ENCODE data around the gene DARS1. TPM values are rescaled to one million over a fixed set of nuclear protein-coding genes. Genes with fewer than 3 reads are reported as not detected.

The DARS1 gene
- total RNA-seq, 1 donor, result 119 TPM

GRCh38 chr2:135905679-135906078 lies 79.7 kb downstream of the DARS1 start:
- Histone ChIP-seq H2AFZ (ENCODE audit: low read length) (no peak overlapping the region), H3K27ac (ENCODE audit: low read depth, low read length) (no peak overlapping the region), H3K27me3 (ENCODE audit: insufficient read depth, low read length) (no peaks in the 10 kb centered on the region), H3K4me2 (ENCODE audit: insufficient read depth, low read length) (no peak overlapping the region), H4K20me1 (ENCODE audit: insufficient read depth, low read length) (no peaks in the 10 kb centered on the region), H3K4me1 (ENCODE audit: insufficient read depth, low read length) (peaks cover 11% of the 10 kb centered on the region), H3K79me2 (ENCODE audit: insufficient read depth, low read length) (no peaks in the 10 kb centered on the region), H3K9me3 (ENCODE audit: low read depth, low read length) (no peaks in the 10 kb centered on the region), H3K4me3 (ENCODE audit: insufficient read depth, low read length) (no peak overlapping the region), H3K36me3 (ENCODE audit: insufficient read depth, low read length) (peaks cover 26% of the 10 kb centered on the region)
- no peak for TF ChIP-seq CTCF (IDR thresholded peaks at IDR 0.05; ENCODE audit: extremely low read depth, low read depth, low read length)
- DNase-seq (ENCODE audit: insufficient read length, low spot score, missing footprints), result no peak

GRCh38 chr2:135904341-135904989 lies 81.0 kb downstream of the DARS1 start:
- DNase-seq (ENCODE audit: insufficient read length, low spot score, missing footprints), result no peak
- H3K9me3 ChIP-seq (ENCODE audit: low read depth, low read length), result no peaks in the 10 kb centered on the region
- H4K20me1 ChIP-seq (ENCODE audit: insufficient read depth, low read length), result no peaks in the 10 kb centered on the region
- peak overlapping the region; percentile 16 for H3K27ac ChIP-seq (ENCODE audit: low read depth, low read length)
- peaks cover 26% of the 10 kb centered on the region for H3K36me3 ChIP-seq (ENCODE audit: insufficient read depth, low read length)
- TF ChIP-seq CTCF (IDR thresholded peaks at IDR 0.05; ENCODE audit: extremely low read depth, low read depth, low read length), result no peak
- H3K4me3 ChIP-seq (ENCODE audit: insufficient read depth, low read length), result no peak overlapping the region
- H2AFZ ChIP-seq (ENCODE audit: low read length), result no peak overlapping the region
- no peak overlapping the region for H3K4me2 ChIP-seq (ENCODE audit: insufficient read depth, low read length)
- H3K27me3 ChIP-seq (ENCODE audit: insufficient read depth, low read length), result no peaks in the 10 kb centered on the region
- H3K4me1 ChIP-seq (ENCODE audit: insufficient read depth, low read length), result peaks cover 5% of the 10 kb centered on the region
- H3K79me2 ChIP-seq (ENCODE audit: insufficient read depth, low read length), result no peaks in the 10 kb centered on the region

GRCh38 chr2:135903650-135904049 lies 81.8 kb downstream of the DARS1 start:
- Histone ChIP-seq H2AFZ (ENCODE audit: low read length) (no peak overlapping the region), H3K27ac (ENCODE audit: low read depth, low read length) (no peak overlapping the region), H3K9me3 (ENCODE audit: low read depth, low read length) (no peaks in the 10 kb centered on the region), H3K36me3 (ENCODE audit: insufficient read depth, low read length) (peaks cover 26% of the 10 kb centered on the region), H3K27me3 (ENCODE audit: insufficient read depth, low read length) (no peaks in the 10 kb centered on the region), H3K79me2 (ENCODE audit: insufficient read depth, low read length) (no peaks in the 10 kb centered on the region), H3K4me1 (ENCODE audit: insufficient read depth, low read length) (peaks cover 5% of the 10 kb centered on the region), H3K4me2 (ENCODE audit: insufficient read depth, low read length) (no peak overlapping the region), H3K4me3 (ENCODE audit: insufficient read depth, low read length) (no peak overlapping the region), H4K20me1 (ENCODE audit: insufficient read depth, low read length) (no peaks in the 10 kb centered on the region)
- no peak for TF ChIP-seq CTCF (IDR thresholded peaks at IDR 0.05; ENCODE audit: extremely low read depth, low read depth, low read length)
- DNase-seq (ENCODE audit: insufficient read length, low spot score, missing footprints), result no peak

- H3K4me3 ChIP-seq (ENCODE audit: insufficient read depth, low read length), result no peak overlapping the region
- TF ChIP-seq CTCF (IDR thresholded peaks at IDR 0.05; ENCODE audit: extremely low read depth, low read depth, low read length), result no peak
- H3K4me2 ChIP-seq (ENCODE audit: insufficient read depth, low read length), result no peak overlapping the region
- no peak for DNase-seq (ENCODE audit: insufficient read length, low spot score, missing footprints)
- peaks cover 5% of the 10 kb centered on the region for H3K36me3 ChIP-seq (ENCODE audit: insufficient read depth, low read length)
- H3K9me3 ChIP-seq (ENCODE audit: low read depth, low read length), result no peaks in the 10 kb centered on the region
- H3K27me3 ChIP-seq (ENCODE audit: insufficient read depth, low read length), result no peaks in the 10 kb centered on the region
- H3K79me2 ChIP-seq (ENCODE audit: insufficient read depth, low read length), result no peaks in the 10 kb centered on the region
- no peak overlapping the region for H3K27ac ChIP-seq (ENCODE audit: low read depth, low read length)
- H2AFZ ChIP-seq (ENCODE audit: low read length), result no peak overlapping the region
- H3K4me1 ChIP-seq (ENCODE audit: insufficient read depth, low read length), result peaks cover 4% of the 10 kb centered on the region
- H4K20me1 ChIP-seq (ENCODE audit: insufficient read depth, low read length), result no peaks in the 10 kb centered on the region
Measured at GRCh38 chr2:135899567-135899966, 85.9 kb downstream of the DARS1 start.
